COLO668 (cell line): ENCODE data around the gene PTPN9.

ENCODE experiments used
- DNase-seq: peaks from one replicate; lab custom pipeline; 2025; ENCODE audit not compliant: unreplicated experiment; lab: John Stamatoyannopoulos, UW

The PTPN9 gene

DNA sequence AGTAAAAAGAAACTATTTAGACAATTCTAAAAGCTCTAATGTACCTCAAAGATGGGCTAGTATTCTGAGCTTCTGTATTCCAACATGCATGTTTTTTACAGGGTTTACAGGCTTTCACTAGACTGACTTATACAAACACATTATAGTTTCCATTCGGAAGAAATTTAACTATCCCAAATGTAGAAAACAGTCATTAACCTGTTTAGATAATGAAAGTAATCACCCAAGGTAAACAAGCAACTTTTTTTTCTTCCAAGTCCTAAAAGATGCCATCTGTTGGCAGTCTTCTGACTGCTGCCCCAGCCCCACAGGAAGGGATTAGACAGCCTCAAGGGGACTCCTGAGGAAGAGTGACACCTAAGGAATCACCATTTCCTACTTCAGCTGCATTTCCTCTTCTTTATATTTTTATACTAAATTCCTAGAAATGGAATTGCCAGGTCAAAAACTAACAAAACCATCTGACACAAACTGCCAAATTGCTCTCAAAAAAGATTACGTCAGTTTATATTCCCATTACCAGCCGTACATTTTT is 153.1 kb downstream of the PTPN9 start:
- no peak for DNase-seq

DNA sequence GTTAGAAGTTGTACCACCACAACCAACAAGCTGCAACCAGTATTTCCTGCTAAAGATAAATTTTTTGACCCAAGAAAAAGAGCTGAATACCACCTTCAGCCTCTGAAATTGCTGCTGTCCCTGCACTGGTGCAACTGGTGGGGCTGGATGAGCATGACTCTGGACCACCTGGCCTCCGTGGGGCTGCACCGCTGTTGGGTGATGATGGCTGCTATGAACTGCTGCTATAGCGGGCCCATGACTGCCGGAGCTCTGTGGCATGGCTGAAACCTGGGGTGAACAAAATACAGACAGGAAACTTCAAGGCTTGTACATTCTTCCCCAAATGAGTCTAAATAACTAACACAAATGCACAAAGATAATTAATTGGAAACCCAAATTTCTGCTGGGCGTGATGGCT is 156.6 kb downstream of the PTPN9 start:
- no peak for DNase-seq

DNA sequence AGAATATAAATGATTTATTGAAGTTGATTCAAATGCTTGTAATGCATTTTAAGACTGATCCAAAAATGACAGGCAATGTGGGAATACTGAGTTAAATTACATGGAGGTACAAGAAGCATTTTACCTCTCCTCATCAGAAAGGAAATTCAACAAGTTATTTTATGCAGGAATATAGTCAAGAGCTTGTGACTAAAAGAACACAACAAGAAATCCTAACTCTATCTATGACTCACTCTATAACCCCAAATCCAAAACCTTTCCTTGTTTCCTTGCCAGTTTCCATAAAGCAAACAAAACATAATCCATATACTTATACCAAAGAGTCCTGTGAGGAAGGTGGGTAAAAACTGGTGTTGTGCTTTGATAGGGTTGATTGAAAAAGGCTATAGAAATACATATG is 158.4 kb downstream of the PTPN9 start:
- no peak for DNase-seq

DNA sequence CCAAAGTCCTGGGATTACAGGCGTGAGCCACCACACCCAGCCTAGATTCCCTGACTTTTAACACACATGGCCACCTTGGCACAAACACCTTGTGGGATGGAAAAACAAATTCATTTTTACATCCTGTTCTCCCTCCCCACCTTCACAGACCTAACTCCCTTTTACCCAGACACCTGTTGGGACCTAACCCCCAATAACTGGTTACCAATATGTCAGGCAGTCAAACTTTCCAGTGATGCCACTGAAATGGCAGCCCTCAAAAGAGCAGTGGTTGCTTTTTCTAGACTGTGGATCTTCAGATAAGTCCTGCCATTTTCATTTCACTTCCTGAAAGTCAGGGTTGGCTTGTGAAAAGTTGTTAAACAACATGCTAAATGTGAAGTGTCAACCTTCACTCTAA is 162.5 kb downstream of the PTPN9 start:
- no peak for DNase-seq
